Lower lobe of right lung (tissue), 2 donors: ENCODE results near the gene PLD1. TPM values are rescaled to one million over a fixed set of nuclear protein-coding genes. Genes with fewer than 3 reads are reported as not detected.

Source experiments
- ATAC-seq, 2 donors: fragments of 200-7000 bp; cut with Tn5 transposase; one replicate each; pipeline ENCODE4 v1.9.1; 2020 to 2022; ENCODE audit warnings: mild to moderate bottlenecking in 2 of 2, moderate library complexity in 2 of 2
- DNase-seq: peaks from one replicate; pipeline ENCODE4 v3.0.0-alpha.2; 2020
- H3K27ac ChIP-seq: fragments of 200-600 bp; one replicate; pipeline ENCODE4 v1.8.0; 2022
- H3K27me3 ChIP-seq: fragments of 200-600 bp; one replicate; pipeline ENCODE4 v1.8.0; 2022; ENCODE audit warnings: low read depth
- H3K36me3 ChIP-seq: fragments of 200-600 bp; one replicate; pipeline ENCODE4 v1.8.0; 2022; ENCODE audit warnings: mild to moderate bottlenecking
- H3K4me1 ChIP-seq: fragments of 200-600 bp; one replicate; pipeline ENCODE4 v1.8.0; 2022
- H3K4me3 ChIP-seq: fragments of 200-600 bp; one replicate; pipeline ENCODE4 v1.8.0; 2022; ENCODE audit warnings: mild to moderate bottlenecking
- H3K9me3 ChIP-seq: fragments of 200-600 bp; one replicate; pipeline ENCODE4 v1.8.0; 2022
- intact Hi-C: fragments of 100-400 bp; cut with DNase I; formaldehyde crosslinking; loops from one replicate; pipeline ENCODE4 v1.11.0; 2022
- total RNA-seq: library from RNA; stranded (reverse); fragmentation: NEBNext Ultra II Directional; extraction: Animal tissue kit (Norgen Biotek cat#: 25700); gene quantifications from one replicate; pipeline ENCODE4 v1.2.1, GENCODE V29; 2021
- TF ChIP-seq, protein P1 (sequence below): fragments of 200-600 bp; IDR thresholded peaks from one replicate; pipeline ENCODE4 v1.8.0; 2022; ENCODE audit warnings: antibody characterized with exemption, mild to moderate bottlenecking
- donor health status: DM: no; HTN: yes; CAD: no; lungs with severe emphysema.

The PLD1 gene
- total RNA-seq, 1 donor from 2014 or later = 27.7 TPM

DNA sequence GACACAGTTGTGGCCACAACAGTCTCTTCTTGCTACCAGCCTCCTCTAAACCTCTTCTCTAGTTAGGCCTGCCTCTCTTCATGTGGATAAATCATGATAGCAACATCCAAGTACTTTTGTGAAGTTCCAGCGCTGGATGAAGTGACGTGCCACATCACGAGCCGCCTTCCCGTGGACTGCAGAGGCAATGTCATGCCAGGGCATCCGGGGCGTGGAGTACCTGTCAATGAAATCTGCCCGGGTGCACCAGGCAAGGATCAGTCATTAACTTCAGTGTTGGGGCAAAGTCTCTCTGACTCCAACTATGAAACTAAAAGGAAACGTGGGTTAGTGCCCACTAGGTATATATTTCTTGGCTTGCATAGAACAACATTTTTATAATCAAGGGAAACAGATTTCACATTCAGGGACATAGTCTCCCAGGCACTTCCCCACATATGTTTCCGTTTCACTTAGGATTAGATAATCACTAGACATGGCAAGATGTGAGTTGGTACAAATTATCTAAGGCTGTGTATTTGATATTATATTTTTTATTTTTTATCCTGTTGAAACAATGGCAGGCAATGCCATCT, 133.6 kb downstream of the PLD1 start:
- no peaks in the 10 kb centered on the region for H3K36me3 ChIP-seq
- ATAC-seq (no peak), DNase-seq (no peak)
- H3K27me3 ChIP-seq = no peaks in the 10 kb centered on the region
- no peak overlapping the region for H3K27ac ChIP-seq
- no peak overlapping the region for H3K4me3 ChIP-seq
- intact Hi-C loops = no loop called here
- no peaks in the 10 kb centered on the region for H3K9me3 ChIP-seq
- TF ChIP-seq, protein P1, sequence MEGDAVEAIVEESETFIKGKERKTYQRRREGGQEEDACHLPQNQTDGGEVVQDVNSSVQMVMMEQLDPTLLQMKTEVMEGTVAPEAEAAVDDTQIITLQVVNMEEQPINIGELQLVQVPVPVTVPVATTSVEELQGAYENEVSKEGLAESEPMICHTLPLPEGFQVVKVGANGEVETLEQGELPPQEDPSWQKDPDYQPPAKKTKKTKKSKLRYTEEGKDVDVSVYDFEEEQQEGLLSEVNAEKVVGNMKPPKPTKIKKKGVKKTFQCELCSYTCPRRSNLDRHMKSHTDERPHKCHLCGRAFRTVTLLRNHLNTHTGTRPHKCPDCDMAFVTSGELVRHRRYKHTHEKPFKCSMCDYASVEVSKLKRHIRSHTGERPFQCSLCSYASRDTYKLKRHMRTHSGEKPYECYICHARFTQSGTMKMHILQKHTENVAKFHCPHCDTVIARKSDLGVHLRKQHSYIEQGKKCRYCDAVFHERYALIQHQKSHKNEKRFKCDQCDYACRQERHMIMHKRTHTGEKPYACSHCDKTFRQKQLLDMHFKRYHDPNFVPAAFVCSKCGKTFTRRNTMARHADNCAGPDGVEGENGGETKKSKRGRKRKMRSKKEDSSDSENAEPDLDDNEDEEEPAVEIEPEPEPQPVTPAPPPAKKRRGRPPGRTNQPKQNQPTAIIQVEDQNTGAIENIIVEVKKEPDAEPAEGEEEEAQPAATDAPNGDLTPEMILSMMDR = no peak
- no peaks in the 10 kb centered on the region for H3K4me1 ChIP-seq

DNA sequence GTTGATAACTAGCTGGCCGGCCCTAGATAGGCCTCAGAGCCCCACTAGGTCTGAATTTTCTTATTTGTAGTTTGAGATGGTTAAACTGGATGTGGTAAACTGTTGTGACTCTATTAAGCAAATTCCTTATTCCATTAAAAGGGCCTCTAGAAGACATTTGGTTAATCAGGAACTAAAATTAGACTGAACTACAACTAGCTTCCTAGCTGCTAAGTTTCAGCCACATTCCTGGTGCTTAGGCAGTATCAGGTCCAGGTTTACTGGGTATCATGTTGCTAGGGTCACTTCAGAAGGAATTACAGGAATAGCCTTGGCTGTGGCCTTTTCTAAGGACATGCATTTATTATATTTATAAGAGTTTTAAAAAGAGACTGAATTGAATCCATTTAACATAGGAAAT, 136.3 kb downstream of the PLD1 start:
- ATAC-seq = no peak
- no peak overlapping the region for H3K27ac ChIP-seq

DNA sequence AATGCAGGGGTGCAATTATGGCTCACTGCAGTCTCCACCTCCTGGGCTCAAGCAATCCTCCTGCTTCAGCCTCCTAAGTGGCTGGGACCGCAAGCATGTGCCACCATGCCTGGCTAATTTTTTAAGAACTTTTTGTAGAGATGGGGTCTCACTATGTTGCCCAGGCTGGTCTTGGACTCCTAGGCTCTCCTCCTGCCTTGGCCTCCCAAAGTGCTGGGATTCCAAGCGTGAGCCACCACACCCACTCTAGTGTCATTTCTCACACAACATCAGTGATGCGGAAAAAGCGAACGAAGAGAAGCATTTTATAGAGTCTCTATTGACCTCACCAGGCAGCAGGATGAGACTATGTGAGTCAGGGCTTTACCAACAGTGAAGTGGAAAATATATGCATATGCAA, 137.7 kb downstream of the PLD1 start:
- Histone ChIP-seq H3K4me3 (no peak overlapping the region), H3K4me1 (no peaks in the 10 kb centered on the region), H3K9me3 (no peaks in the 10 kb centered on the region), H3K36me3 (no peaks in the 10 kb centered on the region), H3K27ac (no peak overlapping the region), H3K27me3 (no peaks in the 10 kb centered on the region)
- intact Hi-C loops = no loop called here
- TF ChIP-seq, protein P1 = no peak
- ATAC-seq (no peak), DNase-seq (no peak)

More for the DNA sequence above, 136.3 kb downstream of the PLD1 start:
- no peak for DNase-seq
- Histone ChIP-seq H3K27me3 (no peaks in the 10 kb centered on the region), H3K36me3 (no peaks in the 10 kb centered on the region), H3K9me3 (no peaks in the 10 kb centered on the region), H3K4me1 (no peaks in the 10 kb centered on the region), H3K4me3 (no peak overlapping the region)
- intact Hi-C loops = no loop called here
- TF ChIP-seq, protein P1 = no peak

DNA sequence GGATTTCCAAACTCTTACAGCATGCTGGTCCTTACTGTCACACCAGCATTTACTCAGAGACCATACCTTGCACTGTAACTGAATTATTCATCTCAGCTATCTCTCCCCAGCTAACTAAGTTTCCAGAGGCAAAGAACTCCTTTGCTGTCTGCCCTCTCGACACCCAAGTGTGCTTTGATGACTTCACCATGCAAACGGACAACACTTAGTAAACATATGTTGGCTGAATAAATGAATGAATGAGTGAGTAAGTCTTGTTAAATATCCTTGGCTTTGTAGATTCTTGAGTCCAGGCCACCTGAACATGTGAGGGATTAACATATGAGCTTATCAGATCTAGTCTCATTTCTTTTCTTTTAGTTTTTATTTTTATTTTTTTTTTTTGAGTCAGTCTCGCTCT, 138.2 kb downstream of the PLD1 start:
- H3K9me3 ChIP-seq = no peaks in the 10 kb centered on the region
- intact Hi-C loops = no loop called here
- ATAC-seq (no peak), DNase-seq (no peak)
- TF ChIP-seq, protein P1 = no peak
- no peak overlapping the region for H3K27ac ChIP-seq
- no peaks in the 10 kb centered on the region for H3K27me3 ChIP-seq
- H3K4me1 ChIP-seq = no peaks in the 10 kb centered on the region
- H3K4me3 ChIP-seq = no peak overlapping the region
- H3K36me3 ChIP-seq = no peaks in the 10 kb centered on the region

DNA sequence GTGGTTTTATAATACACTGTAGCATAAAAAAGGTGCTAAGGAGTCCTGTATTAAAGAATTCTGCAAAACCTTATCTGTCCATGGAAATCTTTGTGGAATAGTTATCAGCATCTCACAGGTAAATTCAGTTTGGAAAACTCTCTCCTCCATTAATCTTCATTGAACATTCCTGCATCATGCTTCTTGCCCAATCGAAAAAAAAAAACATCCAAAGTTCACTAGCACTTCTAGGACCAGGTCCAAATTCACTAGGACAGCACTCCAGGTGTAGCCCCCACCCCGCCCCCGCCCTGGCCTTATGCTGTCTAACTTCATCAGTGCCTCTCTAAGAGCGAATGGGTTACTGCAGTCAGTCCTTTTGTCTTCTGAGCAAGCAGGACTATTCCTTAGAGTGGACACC, 138.6 kb downstream of the PLD1 start:
- Histone ChIP-seq H3K4me1 (no peaks in the 10 kb centered on the region), H3K4me3 (no peak overlapping the region), H3K36me3 (no peaks in the 10 kb centered on the region), H3K9me3 (no peaks in the 10 kb centered on the region), H3K27me3 (no peaks in the 10 kb centered on the region), H3K27ac (no peak overlapping the region)
- intact Hi-C loops = no loop called here
- ATAC-seq = no peak
- TF ChIP-seq, protein P1 = no peak
- DNase-seq = no peak
